Activated naive CD4-positive, alpha-beta T cell (primary cell): ENCODE measurements around the gene ERMAP.
A peak's percentile ranks its signal among the peaks of the same experiment; 100 is the strongest.

Experiments
- DNase-seq, 4 experiments: peaks; one replicate each; lab custom pipeline; 2025; lab: John Stamatoyannopoulos, UW

The ERMAP gene, protein sequence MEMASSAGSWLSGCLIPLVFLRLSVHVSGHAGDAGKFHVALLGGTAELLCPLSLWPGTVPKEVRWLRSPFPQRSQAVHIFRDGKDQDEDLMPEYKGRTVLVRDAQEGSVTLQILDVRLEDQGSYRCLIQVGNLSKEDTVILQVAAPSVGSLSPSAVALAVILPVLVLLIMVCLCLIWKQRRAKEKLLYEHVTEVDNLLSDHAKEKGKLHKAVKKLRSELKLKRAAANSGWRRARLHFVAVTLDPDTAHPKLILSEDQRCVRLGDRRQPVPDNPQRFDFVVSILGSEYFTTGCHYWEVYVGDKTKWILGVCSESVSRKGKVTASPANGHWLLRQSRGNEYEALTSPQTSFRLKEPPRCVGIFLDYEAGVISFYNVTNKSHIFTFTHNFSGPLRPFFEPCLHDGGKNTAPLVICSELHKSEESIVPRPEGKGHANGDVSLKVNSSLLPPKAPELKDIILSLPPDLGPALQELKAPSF

DNA sequence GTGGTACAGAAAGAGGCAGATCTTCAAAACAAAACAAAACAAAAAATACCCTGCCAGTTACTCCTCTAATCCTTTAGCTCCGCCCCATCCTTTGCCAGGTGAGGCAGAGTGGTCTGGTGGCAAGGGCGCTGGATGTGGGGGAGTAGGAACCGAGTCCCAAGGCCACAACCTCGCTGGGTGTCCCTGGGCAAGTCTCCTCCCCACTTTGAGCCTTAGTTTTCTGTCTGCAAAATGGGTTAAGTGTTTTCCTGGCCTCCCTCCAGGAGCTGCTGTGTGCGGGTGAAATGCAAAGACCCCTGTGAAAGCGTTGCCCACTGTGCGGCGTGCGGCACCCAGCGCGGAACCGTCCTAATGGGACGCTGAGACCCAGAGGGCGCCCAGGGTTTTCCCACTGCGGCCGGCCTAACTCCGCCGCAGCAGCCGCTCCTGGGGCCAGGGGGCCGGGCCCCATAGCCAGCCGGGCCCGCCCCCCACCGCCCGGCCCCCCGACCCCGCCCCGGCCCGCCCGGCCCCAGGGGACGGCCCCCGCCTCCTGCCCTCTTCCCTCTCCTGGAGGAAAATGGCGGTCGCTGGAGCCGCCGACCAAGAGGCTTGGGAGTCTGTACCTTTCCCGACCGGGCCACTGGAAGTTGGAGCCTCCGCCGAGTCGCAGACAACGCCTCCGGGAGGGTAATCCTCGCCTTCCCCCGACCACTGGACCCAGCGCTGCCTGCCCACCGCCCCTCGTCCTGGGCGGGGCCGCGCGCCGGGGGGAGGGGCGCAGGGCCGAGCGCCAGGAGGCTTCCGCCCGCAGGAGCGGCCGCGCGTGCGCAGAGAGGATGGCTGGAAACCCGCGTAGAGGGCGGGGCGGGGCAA is at the start of gene ERMAP, which contains the start of gene SVBP:
Gene ERMAP (plus strand): TSS at position 538 of the 855 bp plus-strand sequence. CDS start 13,327 bp downstream, outside the sequence.
Gene SVBP (minus strand): TSS at position 813 of the 855 bp plus-strand sequence. CDS start 853 bp downstream, outside the sequence.
- DNase-seq, result peak; percentile 83 to 95 (median 89)

DNA sequence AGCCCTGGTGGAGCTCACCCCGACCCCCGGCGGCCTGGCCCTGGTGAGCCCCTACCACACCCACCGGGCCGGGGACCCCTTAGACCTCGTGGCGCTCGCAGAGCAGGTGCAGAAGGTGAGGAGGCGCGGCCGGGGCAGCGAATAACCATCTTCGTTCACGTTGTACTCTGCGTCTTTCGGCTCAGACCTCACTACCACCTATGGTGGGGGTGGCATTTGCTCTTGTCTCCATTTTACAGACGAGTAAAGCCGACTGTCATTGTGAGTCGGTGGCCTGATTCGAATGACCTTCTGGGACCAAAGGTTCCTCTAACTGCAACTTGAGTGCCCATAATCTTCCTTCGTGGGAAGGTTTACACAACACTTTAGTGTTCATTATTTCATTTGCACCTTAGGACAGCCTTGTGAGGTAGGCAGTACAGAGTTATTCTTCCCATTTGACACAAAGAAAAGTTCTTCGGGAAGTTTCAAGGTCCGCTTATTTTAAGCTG is 49.4 kb upstream of the ERMAP start:
- DNase-seq, result no peak

DNA sequence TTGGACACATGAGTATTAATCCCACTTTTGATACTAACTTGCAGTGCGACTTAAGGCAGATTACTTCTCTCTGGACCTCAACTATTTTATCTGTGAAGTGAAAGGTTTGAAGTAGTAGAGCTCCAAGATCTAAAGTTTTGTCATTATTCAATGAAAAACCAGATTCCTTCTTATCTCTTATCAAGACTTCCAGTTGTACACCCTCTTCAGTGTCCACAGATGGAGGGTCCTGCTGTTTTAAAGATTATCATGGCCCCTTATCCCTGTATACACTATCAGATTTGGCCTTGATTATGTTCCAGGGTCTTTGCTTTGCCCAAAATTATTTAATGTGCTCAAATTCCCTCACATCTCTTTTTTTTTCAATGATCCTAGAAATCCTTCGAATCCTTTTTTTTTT is 48.8 kb upstream of the ERMAP start:
- no peak for DNase-seq

DNA sequence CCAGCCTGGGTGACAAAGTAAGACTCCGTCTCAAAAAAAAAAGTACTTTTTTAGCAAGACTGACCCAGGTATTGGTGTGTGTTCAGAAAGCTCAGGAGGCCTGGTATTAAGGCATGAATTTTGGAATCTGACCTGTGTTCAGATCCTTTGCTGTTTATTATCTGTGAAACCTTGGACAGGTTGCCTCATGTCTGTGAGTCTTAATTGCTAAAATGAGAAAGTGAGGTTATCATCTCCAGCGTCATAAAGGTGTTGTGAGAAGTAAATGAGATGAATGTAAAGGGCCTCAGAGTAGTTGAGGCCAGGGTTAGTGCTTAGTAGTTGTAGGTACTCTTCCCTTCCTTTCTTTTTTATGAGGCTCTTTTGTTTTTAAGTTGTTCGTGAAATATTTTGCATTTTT is 47.1 kb upstream of the ERMAP start:
- DNase-seq, result no peak

DNA sequence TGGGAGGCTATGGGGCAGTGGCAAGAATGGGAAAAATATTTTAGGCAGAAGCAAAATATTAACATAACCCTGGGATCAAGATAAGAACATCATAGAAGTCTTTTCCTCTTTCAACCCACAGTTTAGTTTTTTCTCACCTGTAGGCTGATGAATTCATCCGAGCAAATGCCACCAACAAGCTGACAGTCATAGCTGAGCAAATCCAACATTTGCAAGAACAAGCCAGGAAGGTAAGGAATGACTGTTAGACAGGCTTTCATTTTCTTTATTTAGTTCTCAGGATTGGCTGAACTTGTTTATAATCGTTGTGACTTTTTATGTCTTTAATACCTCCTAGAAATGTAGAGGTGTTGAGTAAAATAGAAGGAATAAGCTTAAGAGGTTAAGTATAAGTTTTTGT is 43.5 kb upstream of the ERMAP start:
- DNase-seq, result no peak

DNA sequence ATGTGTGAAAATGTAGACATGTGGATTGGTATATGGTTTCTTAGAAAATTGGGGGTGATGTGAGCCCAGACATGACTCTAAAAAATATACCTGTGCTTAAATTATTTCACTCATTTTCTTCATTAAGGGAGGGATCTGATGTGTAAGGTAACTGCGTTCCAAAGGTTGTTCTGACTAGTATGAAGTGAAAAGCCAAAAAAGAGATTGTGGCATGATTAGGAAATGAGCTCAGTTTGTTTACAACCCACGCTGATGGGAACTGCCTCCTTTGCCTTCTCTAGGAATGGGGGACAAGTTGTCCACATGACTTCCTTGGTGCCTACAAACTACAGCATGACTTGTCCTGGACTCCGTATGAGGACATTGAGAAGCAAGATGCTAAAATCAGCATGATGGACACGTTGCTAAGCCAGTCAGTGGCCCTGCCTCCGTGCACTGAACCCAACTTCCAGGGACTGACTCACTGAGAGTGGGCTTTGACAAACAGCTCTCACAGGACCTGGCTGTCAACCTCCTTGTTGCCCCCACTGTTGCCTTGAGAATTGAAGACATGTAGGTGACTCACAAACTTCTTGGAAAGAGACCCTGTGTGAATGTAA is 41.9 kb upstream of the ERMAP start:
- DNase-seq, result no peak

DNA sequence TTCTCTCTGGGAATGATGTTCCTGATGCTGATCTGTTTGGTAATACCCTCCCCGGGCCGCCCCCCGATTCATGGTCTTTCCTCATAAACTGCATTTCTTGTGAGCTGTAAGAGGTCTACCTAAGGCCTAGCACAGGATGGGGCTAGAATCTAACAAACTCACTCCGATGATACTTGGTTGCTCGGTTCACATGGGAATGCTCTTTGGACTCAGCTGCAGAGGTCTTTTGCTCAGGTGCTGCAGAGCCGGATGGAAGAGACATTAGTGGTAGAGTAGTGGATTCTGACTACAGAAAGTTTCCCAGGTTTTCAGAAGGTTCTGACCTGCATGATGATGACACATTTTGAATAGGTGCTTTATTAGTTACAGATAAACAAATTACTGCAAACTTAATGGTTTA is 40.4 kb upstream of the ERMAP start:
- no peak for DNase-seq

DNA sequence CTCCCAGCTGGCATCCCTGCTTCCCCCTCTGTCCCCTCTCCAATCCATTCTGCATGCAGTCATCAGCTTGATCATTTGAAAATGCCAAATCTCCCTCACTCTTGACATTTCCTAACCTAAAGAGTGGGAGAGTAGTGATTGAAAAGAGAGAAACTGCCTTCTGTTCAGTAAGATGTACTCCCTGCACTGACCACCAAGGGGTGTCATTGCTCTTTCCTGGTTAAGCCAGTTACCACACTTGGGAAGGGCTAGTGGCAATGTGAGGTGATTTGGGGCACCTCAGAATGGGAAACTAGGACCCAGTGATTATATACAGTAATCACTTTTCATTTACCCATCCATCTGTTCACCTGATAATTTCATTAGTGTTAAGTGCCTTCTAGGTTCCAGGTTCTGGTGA is 39.1 kb upstream of the ERMAP start:
- DNase-seq, result no peak

DNA sequence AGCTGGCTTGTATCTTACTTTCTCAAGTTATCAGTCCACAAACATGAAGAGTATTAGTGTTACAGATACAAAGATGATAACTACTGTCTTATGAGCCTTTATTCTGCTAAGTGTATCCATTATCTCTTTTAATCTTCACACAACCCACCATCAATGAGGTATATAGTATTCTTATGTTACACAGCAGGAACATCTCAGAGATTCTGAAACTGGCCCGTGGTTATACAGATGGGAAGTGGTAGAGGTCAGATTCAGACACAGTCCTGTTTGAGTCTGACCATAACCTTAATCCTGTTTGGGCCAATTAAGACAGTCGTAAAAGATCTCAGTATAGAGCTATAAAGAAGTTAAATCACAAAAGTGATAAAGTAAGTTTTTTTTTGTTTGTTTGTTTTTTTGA is 37.2 kb upstream of the ERMAP start:
- DNase-seq, result no peak

DNA sequence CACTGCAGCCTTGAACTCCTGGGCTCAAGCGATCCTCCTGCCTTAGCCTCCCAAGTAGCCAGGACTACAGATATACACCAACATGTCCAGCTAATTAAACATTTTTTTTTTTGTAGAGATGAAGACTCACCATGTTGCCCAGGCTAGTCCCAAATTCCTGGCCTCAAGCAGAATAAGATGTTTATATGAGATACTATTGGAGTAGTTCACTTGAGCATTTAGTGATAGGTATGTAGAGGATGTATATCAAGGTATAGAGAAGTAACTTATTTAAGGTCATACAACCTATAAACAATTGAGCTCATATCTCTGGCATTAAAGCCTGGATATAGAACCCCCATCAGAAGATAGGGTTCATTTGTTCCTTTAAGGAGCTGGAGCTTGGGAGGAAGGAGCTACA is 36.7 kb upstream of the ERMAP start:
- DNase-seq, result no peak

DNA sequence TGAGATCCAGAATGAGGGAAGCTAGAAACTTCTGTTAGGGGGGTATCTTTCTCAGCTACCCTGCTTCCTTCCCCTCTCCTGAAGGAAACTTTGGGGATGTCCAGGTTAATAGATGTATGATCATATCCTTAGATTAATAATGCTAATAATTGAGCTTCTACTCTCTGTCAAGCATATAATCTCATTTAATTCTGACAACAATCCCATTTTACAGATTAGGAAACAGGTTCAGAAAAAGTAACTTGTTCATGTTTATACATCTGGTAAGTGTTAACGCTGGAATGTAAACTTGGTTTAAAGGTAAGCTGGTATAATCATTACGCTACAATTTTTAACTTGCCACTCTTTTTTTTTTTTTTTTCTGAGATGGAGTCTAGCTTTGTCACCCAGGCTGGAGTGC is 33.8 kb upstream of the ERMAP start:
- DNase-seq, result no peak

DNA sequence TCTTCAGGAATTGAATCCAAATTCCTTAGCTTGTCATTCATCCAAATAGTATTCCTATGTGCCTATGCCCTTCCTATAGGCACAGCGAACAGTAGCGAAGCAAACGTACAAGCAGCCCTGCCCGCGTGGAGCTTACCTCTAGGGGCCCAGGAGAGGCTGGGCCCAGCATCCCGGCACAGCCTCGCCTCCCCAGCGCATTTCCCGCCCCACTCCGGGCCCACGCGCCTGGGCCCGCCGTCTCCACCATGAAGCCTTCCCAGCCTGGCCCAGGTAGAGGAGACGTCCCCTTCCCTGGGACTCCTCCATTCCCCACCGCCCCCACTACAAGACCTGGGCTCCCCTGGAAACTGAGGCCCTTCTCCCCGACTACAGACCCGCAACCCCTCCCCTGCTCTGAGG is 32.4 kb upstream of the ERMAP start:
- DNase-seq, result no peak

DNA sequence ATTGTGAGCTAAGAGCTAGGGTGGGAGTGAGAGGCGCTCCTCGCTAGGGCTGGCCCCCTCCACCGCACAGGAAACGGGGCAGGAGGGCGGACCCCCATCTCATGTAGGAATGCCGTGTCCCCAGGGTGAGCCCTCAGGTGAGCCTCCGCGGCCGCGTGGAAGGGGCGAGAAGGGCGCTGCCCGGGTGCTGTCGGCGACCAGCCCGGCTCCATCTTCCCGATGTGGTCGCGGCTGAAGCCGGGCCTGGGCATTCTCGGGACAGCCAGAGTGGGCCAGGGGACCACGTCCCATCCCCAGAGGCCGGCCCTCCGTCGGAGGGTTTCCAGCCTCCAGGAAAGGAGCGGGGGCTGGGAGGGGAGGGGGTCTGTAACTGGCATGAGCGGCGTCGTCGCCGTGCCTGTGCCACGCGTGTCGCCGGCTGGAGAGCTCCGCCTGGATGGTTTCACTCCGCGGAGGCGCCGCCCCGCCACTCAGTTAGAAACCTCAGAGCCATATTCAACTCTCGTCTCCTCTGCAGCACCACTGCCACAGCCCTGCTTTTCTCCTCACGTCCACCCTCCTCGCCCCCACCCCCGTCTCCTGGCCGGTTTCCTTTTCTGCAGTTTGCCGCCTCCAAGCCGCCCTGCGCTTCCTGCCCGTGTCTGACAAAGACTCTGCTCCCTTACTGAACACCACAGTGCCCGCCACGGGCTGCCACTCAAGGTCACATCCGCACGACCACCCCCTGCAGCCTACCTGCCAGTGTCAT is 31.8 kb upstream of the ERMAP start, which contains the start of gene TMEM269:
Gene TMEM269 (plus strand): TSS at position 46 of the 748 bp plus-strand sequence. CDS start 4,903 bp downstream, outside the sequence.
- DNase-seq, result peak in 3 of 4 experiments; percentile 6 to 42 (median 26)

DNA sequence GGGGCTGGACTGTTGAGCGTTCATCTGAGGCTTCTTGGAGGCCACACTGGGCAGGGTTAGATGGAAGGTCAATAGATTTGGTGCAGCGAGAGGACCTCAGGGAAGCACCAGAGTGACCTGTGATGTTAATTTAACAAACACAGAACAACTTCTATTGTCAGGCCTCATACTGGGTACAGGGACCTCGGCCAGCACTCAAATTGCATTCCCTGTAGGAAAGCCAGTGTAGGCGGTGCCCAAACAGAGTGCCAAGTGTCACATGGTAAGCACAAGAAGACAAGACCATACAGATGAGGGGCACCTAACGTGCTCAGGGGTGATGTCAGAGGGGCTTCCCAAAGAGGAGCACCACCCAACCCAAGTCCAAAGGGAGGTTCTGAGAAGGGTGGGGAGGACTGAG is 30.8 kb upstream of the ERMAP start:
- no peak for DNase-seq

DNA sequence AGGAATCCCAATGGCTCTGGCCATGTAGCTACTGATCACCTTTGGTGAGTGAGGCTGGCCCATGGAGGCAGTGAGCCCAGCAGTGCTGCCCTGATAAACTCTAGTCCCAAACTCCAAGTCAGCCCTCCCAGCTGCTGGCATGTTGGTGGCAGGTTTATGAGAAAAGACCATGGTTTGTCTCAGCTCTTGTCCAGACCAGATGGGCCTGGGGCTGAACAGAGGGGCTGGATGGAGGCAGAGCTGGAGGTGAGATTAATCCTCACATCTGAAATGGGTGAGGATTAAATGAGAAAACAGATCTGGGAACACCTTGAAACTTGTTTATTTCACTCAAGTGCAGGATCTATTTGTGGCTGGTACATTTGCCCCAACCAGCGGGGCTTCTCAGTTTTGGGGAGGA is 28.9 kb upstream of the ERMAP start:
- DNase-seq, result no peak

DNA sequence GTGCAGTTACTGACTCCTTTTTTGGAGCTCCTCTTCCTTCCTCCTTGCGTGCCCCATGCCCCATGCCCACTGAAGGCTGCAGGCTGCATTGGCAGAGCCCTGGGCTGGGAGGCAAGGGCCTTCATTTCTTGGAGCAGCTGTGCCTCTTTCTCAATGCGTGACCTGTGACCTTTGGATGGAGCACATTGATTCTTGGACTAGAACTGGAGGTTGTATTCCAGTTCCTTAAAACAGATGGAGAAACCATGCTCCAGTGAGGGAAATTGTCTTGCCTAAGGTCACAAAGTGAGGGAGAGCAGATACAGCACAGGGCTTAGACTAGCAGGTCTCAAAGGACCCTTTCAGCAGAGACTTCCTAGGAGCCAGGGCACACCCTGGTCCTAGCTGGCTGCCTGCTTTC is 23.1 kb upstream of the ERMAP start:
- no peak for DNase-seq

DNA sequence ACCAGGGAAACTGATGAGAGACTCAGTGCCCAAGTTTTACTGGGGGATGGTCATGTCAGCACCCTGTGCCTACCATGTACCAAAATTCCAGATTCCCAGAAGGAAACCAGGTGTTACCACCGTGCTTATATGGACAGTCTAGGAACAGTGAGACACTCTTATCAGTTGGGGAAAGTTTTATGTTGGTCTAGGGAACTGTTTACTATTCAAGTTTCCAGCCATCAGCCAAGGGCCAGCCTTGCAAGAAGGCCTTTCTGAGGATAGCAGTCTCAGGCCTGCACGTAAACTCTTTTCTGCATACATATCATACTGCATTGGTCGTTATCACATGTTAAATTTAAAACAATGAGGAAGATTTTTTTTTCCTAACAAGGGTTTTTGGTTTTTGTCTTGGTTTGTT is 19.5 kb upstream of the ERMAP start:
- no peak for DNase-seq

DNA sequence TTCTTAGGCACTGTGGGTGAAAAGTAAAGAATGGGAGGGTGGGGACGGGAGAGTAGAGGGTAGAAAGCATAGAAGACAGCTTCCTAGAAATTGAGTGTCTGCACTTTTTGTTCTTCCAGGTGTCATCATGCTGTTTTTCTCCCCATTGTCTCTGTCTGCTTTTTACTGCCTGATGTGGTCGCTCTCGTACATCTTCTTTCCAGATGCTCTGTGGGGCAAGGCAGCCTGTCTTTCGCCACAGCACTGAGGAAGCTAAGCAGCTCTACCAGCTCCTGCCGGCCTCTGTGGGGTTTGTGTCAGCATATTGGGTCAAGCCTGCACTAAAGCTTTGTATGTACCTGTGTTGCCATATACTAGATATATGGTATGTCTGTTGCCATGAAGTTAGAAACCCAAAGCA is 18.9 kb upstream of the ERMAP start:
- no peak for DNase-seq

DNA sequence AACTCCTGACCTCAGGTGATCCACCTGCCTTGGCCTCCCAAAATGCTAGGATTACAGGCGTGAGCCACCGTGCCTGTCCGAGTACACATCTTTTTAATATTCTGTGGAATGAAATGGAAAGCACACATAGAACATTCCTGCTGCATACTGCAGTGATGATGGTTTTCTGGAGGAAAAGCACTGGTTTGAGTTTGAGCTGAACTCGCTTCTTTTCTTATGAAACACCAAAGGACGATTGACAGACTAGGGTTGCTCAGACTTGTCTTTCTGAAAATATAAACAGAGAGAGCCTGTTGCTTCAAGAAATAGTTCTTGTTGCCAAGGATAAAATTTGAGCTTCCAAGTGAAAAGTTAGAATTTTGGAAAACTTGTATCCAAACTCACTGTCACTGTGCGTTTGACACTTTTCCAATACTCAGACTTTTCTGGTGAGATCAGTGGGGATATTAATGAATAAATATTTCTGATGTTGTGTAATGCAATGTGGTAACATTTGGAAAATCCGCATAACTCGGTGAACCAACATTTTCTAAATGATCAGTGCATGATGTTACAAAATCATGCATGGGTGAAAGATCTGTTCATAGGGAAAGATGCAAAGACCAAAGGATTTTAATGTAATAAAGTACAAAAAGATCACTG is 15.0 kb upstream of the ERMAP start:
- no peak for DNase-seq

DNA sequence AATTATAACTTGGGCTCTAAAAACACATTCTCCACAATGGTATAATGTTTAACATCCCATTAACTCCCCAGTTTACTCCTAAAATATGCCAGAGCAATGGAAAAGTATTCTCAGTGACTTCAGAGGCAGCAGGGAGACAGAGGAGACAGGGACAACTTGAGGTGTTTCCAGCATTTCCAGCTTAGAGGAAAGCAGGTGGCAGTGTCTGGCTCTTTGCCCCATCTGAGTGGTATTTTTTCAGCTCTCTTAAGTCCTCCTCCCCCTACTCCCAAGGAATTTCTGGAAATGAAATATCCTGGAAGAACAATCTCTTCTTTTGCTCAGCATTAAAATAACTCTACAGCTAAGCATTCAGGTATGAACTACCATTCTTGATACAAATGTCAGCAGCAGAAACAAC is 10.8 kb upstream of the ERMAP start:
- no peak for DNase-seq

DNA sequence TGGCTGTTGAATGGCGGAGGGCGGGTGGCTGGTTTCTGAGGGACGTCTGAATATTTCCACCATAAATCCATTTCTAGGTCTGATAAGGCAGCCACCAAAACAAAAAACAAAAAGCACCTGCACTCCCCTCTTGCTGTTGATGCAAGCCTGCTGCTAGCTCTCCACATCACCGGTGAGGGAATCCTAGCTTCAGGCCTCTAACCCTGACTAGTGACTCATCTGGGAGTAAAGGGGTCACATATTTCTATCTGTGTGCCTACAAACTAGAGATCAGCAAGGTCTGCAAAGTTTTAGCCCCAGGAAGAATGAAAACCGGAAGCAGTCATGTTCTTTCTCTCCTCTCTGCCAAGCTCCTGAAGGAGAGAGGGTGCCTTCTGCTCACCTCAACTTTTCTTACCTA is 10.3 kb upstream of the ERMAP start:
- no peak for DNase-seq
